Natural killer cell (primary cell): Measurements from ENCODE around the gene ELAVL2. TPM values are rescaled to one million over a fixed set of nuclear protein-coding genes. Genes with fewer than 3 reads are reported as not detected.

Experiments used
- ATAC-seq, 3 donors: fragments of 150-1000 bp in 2 of 3; fragments of 200-7000 bp in 1 of 3; cut with Tn5 transposase; 1 replicate in 1 of 3; 2 replicates in 2 of 3; pipeline ENCODE4 v1.10.0; 2021; ENCODE audit warnings: mild to moderate bottlenecking in 2 of 3, moderate library complexity in 2 of 3
- DNase-seq, 2 donors: peaks; one replicate each; pipeline versions ENCODE4 v3.0.0 to v3.0.0-alpha.2; 2013 to 2021; ENCODE audit warnings: mixed read lengths in 1 of 2
- H3K27ac ChIP-seq: one replicate; pipeline ENCODE4 v1.5.1; 2013; ENCODE audit warnings: mild to moderate bottlenecking, low read length
- H3K27me3 ChIP-seq: one replicate; pipeline ENCODE4 v1.6.1; 2013; ENCODE audit warnings: low read length; ENCODE audit not compliant: control insufficient read depth, insufficient read depth
- H3K36me3 ChIP-seq: one replicate; pipeline ENCODE4 v1.6.1; 2013; ENCODE audit warnings: low read length; ENCODE audit not compliant: control insufficient read depth, insufficient read depth
- H3K4me1 ChIP-seq: one replicate; pipeline ENCODE4 v1.6.1; 2013; ENCODE audit warnings: low read length; ENCODE audit not compliant: control insufficient read depth, insufficient read depth
- H3K4me3 ChIP-seq: one replicate; pipeline ENCODE4 v1.5.1; 2013; ENCODE audit warnings: low read length
- H3K9me3 ChIP-seq: one replicate; pipeline ENCODE4 v1.6.1; 2013; ENCODE audit warnings: low read length; ENCODE audit not compliant: control insufficient read depth, insufficient read depth
- H3K27ac Mint-ChIP-seq, 2 donors: one replicate each; pipeline ENCODE4 v1.8.0; 2022; ENCODE audit warnings: mild to moderate bottlenecking in 2 of 2, mixed read lengths in 2 of 2, moderate library complexity in 1 of 2
- H3K27me3 Mint-ChIP-seq, 2 donors: one replicate each; pipeline ENCODE4 v1.8.0; 2022; ENCODE audit warnings: low read depth in 2 of 2, mixed read lengths in 2 of 2
- H3K36me3 Mint-ChIP-seq: one replicate; pipeline ENCODE4 v1.8.0; 2022; ENCODE audit warnings: mixed read lengths
- H3K4me1 Mint-ChIP-seq, 2 donors: one replicate each; pipeline ENCODE4 v1.8.0; 2022; ENCODE audit warnings: mixed read lengths in 2 of 2
- H3K4me3 Mint-ChIP-seq: one replicate; pipeline ENCODE4 v1.8.0; 2022; ENCODE audit warnings: mild to moderate bottlenecking, moderate library complexity, mixed read lengths
- H3K9me3 Mint-ChIP-seq, 2 donors: one replicate each; pipeline ENCODE4 v1.8.0; 2022; ENCODE audit warnings: mixed read lengths in 2 of 2
- CTCF ChIP-seq: fragments of 200-600 bp; IDR thresholded peaks from one replicate; pipeline ENCODE4 v1.8.0; 2022; ENCODE audit warnings: antibody characterized with exemption
- WGBS: methylation state at CpG from one replicate; pipeline ENCODE4 v1.1.7; 2013; ENCODE audit warnings: missing lambda C conversion rate; ENCODE audit not compliant: insufficient coverage; 5-methylcytosine and 5-hydroxymethylcytosine counted together
- intact Hi-C: fragments of 100-400 bp; cut with micrococcal nuclease; formaldehyde crosslinking; loops from one replicate; pipeline ENCODE4 v1.14.2; 2022
- total RNA-seq, 4 donors: library from RNA; stranded (reverse); fragments of 120-200 nt in 1 of 4; gene quantifications; one replicate each; pipeline versions ENCODE4 v1.2.3 to v1.2.4, GENCODE V29; 2013 to 2022

ELAVL2 gene
- total RNA-seq, 3 donors from 2014 or later (not counting 1 experiment from before 2014, with no cell fraction given), result not detected

DNA sequence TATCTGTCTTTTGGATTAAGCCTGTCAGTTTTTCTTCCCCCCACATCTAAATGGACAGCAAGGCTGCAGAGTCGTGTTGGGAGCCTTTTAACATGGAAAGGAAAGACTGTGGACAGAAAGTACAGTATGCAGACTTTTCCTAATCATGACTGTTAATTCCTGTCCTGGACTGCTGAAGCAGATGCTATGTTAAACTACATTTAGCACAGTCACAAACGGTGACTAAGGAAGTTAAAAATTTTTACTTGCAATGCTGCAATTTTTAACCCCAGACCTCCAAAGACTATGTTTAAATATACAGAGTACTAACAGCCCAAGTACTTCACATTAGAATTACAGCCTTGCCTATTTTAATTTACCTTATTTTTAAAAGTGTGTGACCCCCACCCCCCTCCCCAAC lies 51.8 kb downstream of the ELAVL2 start:
- H3K36me3 ChIP-seq, result no peaks in the 10 kb centered on the region
- no peak for DNase-seq
- WGBS, result 56% methylated on average over 2 of the region's 2 CpGs
- H3K4me1 Mint-ChIP-seq, result no peaks in the 10 kb centered on the region
- H3K27me3 Mint-ChIP-seq, result no peaks in the 10 kb centered on the region
- no peak for ATAC-seq
- H3K9me3 Mint-ChIP-seq, result peaks cover 17 to 20% of the 10 kb centered on the region in 2 donors
- intact Hi-C loops, result no loop called here
- no peak overlapping the region for H3K4me3 ChIP-seq
- no peak overlapping the region for H3K27ac ChIP-seq
- no peaks in the 10 kb centered on the region for H3K4me1 ChIP-seq
- H3K27ac Mint-ChIP-seq, result no peak overlapping the region
- TF ChIP-seq CTCF, result no peak
- H3K9me3 ChIP-seq, result no peaks in the 10 kb centered on the region
- H3K36me3 Mint-ChIP-seq, result no peaks in the 10 kb centered on the region
- no peaks in the 10 kb centered on the region for H3K27me3 ChIP-seq
- H3K4me3 Mint-ChIP-seq, result no peak overlapping the region

GRCh38 chr9:23772385-23772783 lies 53.7 kb downstream of the ELAVL2 start:
- DNase-seq, result no peak
- H3K36me3 Mint-ChIP-seq, result no peaks in the 10 kb centered on the region
- intact Hi-C loops, result no loop called here

GRCh38 chr9:23771746-23772384 lies 54.2 kb downstream of the ELAVL2 start:
- intact Hi-C loops, result no loop called here
- no peak for TF ChIP-seq CTCF
- H3K27me3 ChIP-seq, result no peaks in the 10 kb centered on the region
- H3K9me3 ChIP-seq, result peaks cover 5% of the 10 kb centered on the region
- Mint-ChIP-seq H3K27ac (no peak overlapping the region), H3K36me3 (no peaks in the 10 kb centered on the region), H3K27me3 (no peaks in the 10 kb centered on the region), H3K9me3 (peaks cover 19 to 23% of the 10 kb centered on the region in 2 donors), H3K4me1 (no peaks in the 10 kb centered on the region), H3K4me3 (no peak overlapping the region)
- no peak overlapping the region for H3K27ac ChIP-seq
- H3K4me3 ChIP-seq, result no peak overlapping the region
- H3K4me1 ChIP-seq, result no peaks in the 10 kb centered on the region
- ATAC-seq (no peak), DNase-seq (no peak)
- no peaks in the 10 kb centered on the region for H3K36me3 ChIP-seq

More at GRCh38 chr9:23772385-23772783, 53.7 kb downstream of the ELAVL2 start:
- Mint-ChIP-seq H3K4me1 (no peaks in the 10 kb centered on the region), H3K9me3 (peaks cover 19 to 23% of the 10 kb centered on the region in 2 donors), H3K27ac (no peak overlapping the region), H3K27me3 (no peaks in the 10 kb centered on the region), H3K4me3 (no peak overlapping the region)
- Histone ChIP-seq H3K27ac (no peak overlapping the region), H3K4me3 (no peak overlapping the region), H3K9me3 (peaks cover 5% of the 10 kb centered on the region), H3K4me1 (no peaks in the 10 kb centered on the region), H3K36me3 (no peaks in the 10 kb centered on the region), H3K27me3 (no peaks in the 10 kb centered on the region)
- ATAC-seq, result no peak
- no peak for TF ChIP-seq CTCF

GRCh38 chr9:23769307-23769935 lies 56.6 kb downstream of the ELAVL2 start:
- no peak overlapping the region for H3K27ac ChIP-seq
- no peaks in the 10 kb centered on the region for H3K4me1 Mint-ChIP-seq
- intact Hi-C loops, result no loop called here
- H3K27me3 Mint-ChIP-seq, result no peaks in the 10 kb centered on the region
- H3K4me3 Mint-ChIP-seq, result no peak overlapping the region
- peaks cover 13 to 23% of the 10 kb centered on the region in 2 donors for H3K9me3 Mint-ChIP-seq
- H3K4me3 ChIP-seq, result no peak overlapping the region
- no peak for DNase-seq
- ATAC-seq, result no peak
- H3K36me3 Mint-ChIP-seq, result no peaks in the 10 kb centered on the region
- H3K9me3 ChIP-seq, result peaks cover 5% of the 10 kb centered on the region
- TF ChIP-seq CTCF, result no peak
- no peaks in the 10 kb centered on the region for H3K4me1 ChIP-seq
- H3K27ac Mint-ChIP-seq, result no peak overlapping the region
- H3K27me3 ChIP-seq, result no peaks in the 10 kb centered on the region
- H3K36me3 ChIP-seq, result no peaks in the 10 kb centered on the region
- 82% methylated on average over 6 of the region's 7 CpGs for WGBS
